ENCODE data around the gene SYT2.
"Not testable (repeated sequence)": the region's sequence is repeated elsewhere in the genome, so short reads cannot be mapped to it uniquely, and the experiment has no call there.

Gene SYT2

DNA sequence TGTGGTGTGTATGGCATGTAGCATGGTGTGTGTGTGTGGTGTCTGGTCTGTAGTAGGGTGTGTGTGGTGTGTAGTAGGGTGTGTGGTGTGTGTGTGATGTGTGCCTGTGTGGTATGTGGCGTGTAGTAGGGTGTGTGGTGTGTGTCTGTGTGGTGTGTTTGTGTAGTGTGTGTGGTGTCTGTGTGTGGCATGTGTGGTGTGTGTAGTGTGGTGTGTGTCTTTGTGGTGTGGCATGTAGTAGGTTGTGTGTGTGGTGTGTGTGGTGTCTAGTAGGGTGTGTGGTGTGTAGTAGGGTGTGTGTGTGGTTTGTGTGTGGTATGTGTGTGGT lies 85.5 kb downstream of the SYT2 start:
- TF ChIP-seq ZFX (IDR thresholded peaks at IDR 0.05; ENCODE audit: borderline replicate concordance) = no peak
- TF ChIP-seq, protein P1, sequence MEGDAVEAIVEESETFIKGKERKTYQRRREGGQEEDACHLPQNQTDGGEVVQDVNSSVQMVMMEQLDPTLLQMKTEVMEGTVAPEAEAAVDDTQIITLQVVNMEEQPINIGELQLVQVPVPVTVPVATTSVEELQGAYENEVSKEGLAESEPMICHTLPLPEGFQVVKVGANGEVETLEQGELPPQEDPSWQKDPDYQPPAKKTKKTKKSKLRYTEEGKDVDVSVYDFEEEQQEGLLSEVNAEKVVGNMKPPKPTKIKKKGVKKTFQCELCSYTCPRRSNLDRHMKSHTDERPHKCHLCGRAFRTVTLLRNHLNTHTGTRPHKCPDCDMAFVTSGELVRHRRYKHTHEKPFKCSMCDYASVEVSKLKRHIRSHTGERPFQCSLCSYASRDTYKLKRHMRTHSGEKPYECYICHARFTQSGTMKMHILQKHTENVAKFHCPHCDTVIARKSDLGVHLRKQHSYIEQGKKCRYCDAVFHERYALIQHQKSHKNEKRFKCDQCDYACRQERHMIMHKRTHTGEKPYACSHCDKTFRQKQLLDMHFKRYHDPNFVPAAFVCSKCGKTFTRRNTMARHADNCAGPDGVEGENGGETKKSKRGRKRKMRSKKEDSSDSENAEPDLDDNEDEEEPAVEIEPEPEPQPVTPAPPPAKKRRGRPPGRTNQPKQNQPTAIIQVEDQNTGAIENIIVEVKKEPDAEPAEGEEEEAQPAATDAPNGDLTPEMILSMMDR (IDR thresholded peaks at IDR 0.05) = no peak
- H3K27ac ChIP-seq = no peak overlapping the region

DNA sequence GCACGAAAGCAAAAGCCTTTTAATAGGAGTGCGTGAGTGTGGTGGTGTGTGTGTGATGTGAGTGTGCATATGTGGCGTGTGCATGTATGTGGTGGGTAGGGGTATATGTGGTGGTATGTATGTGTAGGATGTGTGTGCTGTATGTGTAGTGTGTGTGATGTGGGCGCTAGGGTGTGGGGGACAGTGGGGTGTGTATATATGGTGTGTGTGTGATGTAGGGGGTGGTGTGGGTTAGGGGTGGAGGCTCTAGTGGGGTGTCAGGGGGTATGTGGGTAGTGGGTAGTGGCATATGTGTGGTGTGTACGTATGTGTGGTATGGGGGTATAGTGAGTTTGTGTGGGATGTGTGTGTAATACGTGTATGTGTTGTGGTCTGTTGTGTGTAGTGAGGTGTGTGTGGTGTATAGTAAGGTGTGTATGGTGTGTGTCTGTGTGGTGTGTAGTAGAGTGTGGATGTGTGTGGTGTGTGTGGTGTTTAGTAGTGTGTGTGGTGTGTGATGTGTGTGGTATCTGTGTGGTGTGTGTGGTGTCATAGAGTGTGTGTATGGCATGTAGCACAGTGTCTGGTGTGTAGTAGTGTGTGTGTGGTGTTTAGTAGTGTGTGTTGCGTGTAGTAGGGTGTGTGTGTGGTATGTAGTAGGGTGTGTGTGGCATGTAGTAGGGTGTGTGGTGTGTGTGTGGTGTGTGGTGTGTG lies 86.0 kb downstream of the SYT2 start:
- TF ChIP-seq ZFX (IDR thresholded peaks at IDR 0.05; ENCODE audit: borderline replicate concordance) = no peak
- H3K27ac ChIP-seq = no peak overlapping the region

DNA sequence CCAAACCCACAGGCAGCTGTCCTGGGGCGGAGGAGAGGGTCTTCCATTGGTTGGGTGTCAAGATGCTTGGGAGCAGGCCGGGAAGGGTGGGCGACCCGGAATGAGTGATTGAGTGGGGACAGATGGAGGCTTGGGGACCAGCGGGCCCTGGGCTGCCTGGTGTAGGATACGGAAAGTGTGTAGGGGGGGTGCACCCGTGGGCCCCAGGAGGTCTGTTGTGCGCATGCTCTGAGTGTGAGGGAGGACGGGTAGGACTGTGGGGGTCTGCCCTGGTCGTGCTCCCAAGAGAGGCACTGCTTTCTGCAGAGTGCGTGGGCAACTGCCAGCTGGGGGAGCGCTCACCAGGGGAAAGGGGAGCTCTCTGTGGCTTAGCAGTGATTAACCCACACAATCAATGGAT lies 86.8 kb downstream of the SYT2 start:
- not testable (repeated sequence) for H3K27ac ChIP-seq

DNA sequence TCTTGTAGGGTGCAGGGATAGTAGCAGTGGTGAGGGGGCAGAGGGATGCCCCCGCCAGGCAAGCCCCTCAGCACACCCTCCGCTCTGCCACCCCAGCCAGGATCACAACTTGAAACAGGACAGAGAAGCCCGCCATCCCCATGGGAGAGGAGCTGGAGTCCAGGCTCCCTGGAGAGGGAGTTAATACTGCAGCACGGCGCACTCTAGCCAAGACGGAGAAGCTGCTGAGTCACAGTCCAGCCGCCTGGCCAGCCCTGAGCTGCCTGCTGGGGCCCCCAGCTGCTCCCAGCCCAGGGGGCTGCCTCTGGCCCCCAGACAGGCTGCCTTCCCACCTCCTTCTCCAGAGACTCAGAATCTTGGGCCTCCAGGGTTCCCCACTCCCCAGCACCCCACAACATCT lies 87.2 kb downstream of the SYT2 start:
- TF ChIP-seq ZFX (IDR thresholded peaks at IDR 0.05; ENCODE audit: borderline replicate concordance) = no peak
- TF ChIP-seq, protein P1 (IDR thresholded peaks at IDR 0.05) = no peak
- H3K27ac ChIP-seq = no peak overlapping the region

DNA sequence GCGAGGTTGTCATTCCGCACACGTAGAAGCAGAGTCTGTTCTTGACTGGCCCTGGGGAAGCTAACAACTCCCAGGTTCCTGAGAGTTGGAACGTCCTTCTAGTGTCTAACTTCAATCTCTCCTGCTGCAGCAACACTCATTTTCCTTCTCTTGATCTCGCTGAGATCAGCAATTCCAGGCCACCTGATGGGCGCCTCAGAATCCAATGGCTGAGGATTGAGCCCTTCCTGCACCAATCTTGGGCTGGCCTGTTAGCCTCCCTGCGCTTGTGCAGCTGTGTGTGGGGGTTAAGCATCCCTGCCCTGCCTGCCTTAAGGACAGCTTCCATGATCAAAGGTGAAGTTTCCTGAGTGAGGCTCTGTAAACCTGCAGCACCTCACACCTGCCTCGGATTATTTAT lies 87.9 kb downstream of the SYT2 start:
- no peak for TF ChIP-seq ZFX (IDR thresholded peaks at IDR 0.05; ENCODE audit: borderline replicate concordance)
- TF ChIP-seq, protein P1 (IDR thresholded peaks at IDR 0.05) = no peak
- H3K27ac ChIP-seq = no peak overlapping the region

DNA sequence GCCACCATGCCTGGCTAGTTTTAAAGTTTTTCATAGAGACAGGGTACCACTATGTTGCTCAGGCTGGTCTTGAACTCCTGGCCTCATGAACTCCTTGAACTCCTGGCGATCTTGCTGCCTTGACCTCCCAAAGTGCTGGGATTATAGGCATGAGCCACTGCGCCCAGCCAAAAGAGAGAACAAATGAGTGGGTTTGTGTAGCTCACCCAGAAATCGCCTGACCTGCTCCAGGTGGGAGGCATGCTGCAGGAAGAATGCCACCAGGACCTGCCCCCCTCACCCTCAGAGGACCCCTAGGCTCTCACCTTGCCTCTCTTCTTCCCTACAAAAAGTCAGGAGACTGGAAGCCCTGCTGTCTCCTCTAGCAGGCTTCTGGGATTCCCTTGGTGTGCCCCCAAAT lies 88.8 kb downstream of the SYT2 start:
- no peak for TF ChIP-seq ZFX (IDR thresholded peaks at IDR 0.05; ENCODE audit: borderline replicate concordance)
- TF ChIP-seq, protein P1 (IDR thresholded peaks at IDR 0.05) = no peak
- no peak overlapping the region for H3K27ac ChIP-seq

DNA sequence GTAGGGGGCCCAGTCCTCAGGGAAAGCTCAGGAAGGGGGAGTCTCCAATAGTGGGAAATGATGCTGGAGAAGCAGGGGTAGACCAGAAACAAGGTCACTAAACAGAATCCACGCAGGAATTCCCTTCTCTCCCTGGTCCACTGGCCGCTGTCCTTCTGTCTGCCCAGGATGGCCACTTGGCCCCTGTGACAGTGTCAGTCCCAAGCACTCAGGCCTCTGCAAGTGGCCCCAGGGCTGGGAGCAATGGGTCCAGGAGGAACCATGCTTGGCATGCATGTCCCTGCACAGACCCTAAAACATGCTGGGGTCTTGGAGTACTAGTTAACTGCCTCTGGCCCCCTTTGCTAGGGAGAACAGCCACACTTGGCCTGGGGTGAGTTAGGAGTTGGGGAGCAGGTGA lies 90.2 kb downstream of the SYT2 start:
- not testable (repeated sequence) for H3K27ac ChIP-seq

DNA sequence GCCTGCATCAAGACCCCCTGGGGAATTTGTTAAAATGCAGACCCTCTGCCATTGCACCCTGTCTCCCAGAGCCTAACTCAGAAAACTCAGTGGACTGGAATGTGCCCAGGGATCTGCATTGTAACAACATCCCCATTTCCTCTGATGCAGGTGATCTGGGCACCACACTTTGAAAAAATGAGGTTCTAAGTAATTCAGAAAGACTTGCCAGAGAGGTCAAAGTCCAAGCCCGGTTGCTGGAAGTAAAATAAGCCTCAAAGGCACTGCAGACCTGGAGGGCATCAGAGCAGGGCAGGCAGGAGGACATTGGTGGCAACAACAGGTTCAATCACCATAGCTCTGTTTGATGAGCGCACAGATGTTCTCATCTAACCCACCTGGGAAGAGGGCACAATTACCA lies 90.7 kb downstream of the SYT2 start:
- TF ChIP-seq ZFX (IDR thresholded peaks at IDR 0.05; ENCODE audit: borderline replicate concordance) = no peak
- TF ChIP-seq, protein P1 (IDR thresholded peaks at IDR 0.05) = no peak
- H3K27ac ChIP-seq = no peak overlapping the region

DNA sequence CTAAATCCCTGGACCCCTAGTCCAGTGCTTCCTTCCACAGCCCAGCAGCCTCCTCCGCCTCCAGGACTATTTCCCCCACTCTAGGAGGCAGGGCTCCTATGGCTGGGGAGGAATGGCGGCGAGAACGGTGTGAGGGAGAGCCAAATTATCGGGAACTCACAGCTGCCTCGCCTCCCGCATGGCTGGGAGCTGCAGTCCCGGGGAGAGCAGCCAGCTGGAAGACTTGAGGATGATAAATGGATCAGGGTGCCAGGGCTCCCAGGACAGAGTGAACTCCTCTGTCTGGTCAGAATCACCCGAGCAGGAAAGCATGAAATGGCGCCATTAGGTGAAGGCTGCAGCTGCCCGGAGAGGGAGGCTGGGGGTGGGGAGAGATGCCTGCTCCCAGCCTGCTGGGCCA lies 91.2 kb downstream of the SYT2 start:
- H3K27ac ChIP-seq = not testable (repeated sequence)
